SU-DHL-6 (cell line): ENCODE measurements around the gene TRIM39.

Experiments used
- CTCF ChIP-seq: fragments of 200-600 bp; sonication (generic); IDR thresholded peaks from one replicate; pipeline ENCODE4 v1.5.1; 2017; ENCODE audit warnings: antibody characterized with exemption, mild to moderate bottlenecking, low read length, moderate library complexity; ENCODE audit not compliant: insufficient read depth, poor library complexity, severe bottlenecking
- EZH2phosphoT487 ChIP-seq: fragments of 200-600 bp; sonication (generic), shearing (Covaris generic); conservative IDR thresholded peaks from 2 replicates; pipeline ENCODE4 v1.6.1; 2018; ENCODE audit warnings: mild to moderate bottlenecking, antibody characterized with exemption, low read length, moderate library complexity, mixed read lengths

GRCh38 chr6:30340589-30341054 is 13.9 kb downstream of the TRIM39 start:
- TF ChIP-seq EZH2phosphoT487 (no peak), CTCF (no peak)
